Measurements from ENCODE around the gene MMS19. TPM values are rescaled to one million over a fixed set of nuclear protein-coding genes. Genes with fewer than 3 reads are reported as not detected.

The MMS19 gene, protein sequence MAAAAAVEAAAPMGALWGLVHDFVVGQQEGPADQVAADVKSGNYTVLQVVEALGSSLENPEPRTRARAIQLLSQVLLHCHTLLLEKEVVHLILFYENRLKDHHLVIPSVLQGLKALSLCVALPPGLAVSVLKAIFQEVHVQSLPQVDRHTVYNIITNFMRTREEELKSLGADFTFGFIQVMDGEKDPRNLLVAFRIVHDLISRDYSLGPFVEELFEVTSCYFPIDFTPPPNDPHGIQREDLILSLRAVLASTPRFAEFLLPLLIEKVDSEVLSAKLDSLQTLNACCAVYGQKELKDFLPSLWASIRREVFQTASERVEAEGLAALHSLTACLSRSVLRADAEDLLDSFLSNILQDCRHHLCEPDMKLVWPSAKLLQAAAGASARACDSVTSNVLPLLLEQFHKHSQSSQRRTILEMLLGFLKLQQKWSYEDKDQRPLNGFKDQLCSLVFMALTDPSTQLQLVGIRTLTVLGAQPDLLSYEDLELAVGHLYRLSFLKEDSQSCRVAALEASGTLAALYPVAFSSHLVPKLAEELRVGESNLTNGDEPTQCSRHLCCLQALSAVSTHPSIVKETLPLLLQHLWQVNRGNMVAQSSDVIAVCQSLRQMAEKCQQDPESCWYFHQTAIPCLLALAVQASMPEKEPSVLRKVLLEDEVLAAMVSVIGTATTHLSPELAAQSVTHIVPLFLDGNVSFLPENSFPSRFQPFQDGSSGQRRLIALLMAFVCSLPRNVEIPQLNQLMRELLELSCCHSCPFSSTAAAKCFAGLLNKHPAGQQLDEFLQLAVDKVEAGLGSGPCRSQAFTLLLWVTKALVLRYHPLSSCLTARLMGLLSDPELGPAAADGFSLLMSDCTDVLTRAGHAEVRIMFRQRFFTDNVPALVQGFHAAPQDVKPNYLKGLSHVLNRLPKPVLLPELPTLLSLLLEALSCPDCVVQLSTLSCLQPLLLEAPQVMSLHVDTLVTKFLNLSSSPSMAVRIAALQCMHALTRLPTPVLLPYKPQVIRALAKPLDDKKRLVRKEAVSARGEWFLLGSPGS
- polyA plus RNA-seq: 10 to 100 TPM; 30.1 to 47.9 (median 31.4) TPM

DNA sequence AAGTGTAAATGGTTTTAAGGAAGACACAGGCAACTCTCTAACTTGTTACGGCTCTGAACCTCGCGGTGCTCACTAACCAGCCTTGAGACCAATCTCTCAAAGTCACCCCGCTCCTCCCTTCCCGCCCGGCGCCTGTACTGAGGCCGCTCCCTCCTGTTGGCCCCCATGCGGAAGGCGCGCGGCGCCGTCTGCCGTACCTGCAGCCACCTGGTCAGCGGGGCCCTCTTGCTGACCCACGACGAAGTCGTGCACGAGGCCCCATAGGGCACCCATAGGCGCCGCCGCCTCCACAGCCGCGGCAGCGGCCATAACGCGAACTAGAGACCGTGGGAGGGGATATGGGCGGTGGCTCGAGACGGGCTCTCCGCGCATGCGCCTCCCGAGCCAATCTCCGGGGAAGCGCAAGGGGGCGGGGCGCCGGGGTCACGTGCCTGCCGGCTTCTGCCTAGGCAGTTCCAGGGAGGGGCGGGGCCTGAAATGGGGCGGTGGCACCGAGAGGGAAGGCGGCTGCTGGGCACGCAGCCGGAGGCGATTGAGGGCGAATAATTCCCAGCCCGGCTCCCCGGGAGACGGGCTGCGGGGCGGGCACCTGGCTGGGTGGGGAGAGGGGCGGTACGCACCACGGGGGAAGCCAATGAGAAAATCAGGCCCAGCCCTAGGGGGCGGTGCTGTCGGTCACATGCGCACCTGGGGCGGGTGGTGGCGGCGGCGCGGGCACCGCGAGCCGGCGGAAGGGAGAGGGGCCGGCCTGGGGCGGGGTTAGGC lies at the start of gene MMS19:
MMS19 (minus strand) TSS at position 347 of the 765 bp plus-strand sequence; CDS start at position 309, 38 bp downstream.
- H3K27ac ChIP-seq (ENCODE audit: low read depth, low read length): no peak within 1 kb of the TSS
- 0 to 1% (median 1%) methylated on average over 52 to 73 of the region's 73 CpGs for WGBS, 3 donors

DNA sequence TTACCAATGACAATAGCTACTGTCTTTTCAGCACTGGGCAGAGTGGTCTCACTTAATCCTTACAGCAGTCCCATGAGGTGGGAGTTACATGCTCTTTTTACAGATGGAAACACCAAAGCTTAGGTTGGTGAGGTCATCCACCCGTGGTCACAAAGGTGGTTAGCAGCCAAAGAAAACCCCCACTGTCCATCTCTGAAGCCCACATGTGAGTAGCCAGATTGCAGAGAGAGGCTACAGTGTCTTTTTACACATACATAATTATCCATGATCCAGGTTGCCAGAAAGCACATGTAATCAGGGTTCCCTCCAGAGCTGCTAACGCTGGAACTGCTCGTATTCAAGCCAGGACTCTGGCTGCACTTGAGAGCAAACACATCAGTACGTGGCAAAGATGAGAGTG lies 49.7 kb upstream of the MMS19 start:
- WGBS, 3 donors: 56 to 78% (median 63%) methylated on average over 4 of the region's 4 CpGs
- H3K27ac ChIP-seq (ENCODE audit: low read depth, low read length): no peak overlapping the region

DNA sequence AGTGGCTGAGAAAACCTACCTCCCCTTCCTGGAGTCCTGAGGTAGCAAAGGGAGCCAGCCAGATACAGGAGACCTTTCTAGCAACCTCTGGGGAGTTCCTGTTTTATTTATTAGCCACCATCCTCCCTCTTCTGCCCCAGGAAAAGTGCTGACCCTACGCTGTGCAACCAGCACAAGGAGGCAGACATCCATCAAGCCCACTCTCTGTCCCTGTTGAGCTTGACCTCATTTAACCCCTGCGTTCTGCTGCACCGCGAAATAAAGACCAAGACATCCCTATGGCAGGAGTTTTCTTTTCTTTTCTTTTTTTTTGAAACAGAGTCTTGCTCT lies 49.0 kb upstream of the MMS19 start:
- H3K27ac ChIP-seq (ENCODE audit: low read depth, low read length): no peak overlapping the region
- 65 to 87% (median 77%) methylated on average over 4 of the region's 4 CpGs for WGBS, 3 donors

DNA sequence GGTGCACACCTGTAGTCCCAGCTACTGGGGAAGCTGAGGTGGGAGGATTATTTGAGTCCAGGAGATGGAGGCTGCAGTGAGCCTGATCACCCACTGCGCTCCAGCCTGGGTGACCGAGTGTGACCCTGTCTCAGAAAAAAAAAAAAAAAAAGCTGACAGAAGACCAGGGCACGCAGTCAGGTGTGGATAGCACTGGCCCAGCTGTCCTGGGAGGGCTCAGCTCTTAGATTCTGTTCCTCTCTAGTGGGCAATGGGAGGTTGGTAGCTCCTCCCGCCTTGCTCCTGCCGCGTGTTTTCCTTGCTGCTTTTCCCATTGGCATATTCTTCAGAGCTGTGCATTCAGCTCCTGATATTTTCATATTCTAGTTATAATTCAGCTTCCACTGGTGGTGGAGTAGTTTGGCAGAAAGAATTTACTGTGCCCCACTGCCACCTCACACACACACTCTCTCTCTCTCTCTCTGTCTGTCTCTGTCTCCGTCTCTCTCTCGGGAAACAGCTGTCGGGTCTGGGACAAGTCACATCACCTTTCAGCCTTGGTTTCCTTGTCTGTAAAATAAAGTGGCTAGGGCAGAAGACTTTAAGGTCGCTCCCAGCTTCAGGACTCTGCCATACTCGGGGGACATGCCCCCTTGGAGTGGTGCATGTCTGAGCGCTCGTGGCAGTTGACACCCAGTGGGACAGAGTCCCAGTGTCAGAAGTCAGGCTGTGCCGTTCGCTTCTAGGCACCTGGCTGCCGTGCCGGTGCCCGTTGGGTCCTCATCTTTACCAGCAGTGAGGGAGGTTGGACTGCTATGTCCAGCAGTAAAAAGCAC lies 48.4 kb upstream of the MMS19 start:
- 80 to 85% (median 85%) methylated on average over 18 of the region's 18 CpGs for WGBS, 3 donors

DNA sequence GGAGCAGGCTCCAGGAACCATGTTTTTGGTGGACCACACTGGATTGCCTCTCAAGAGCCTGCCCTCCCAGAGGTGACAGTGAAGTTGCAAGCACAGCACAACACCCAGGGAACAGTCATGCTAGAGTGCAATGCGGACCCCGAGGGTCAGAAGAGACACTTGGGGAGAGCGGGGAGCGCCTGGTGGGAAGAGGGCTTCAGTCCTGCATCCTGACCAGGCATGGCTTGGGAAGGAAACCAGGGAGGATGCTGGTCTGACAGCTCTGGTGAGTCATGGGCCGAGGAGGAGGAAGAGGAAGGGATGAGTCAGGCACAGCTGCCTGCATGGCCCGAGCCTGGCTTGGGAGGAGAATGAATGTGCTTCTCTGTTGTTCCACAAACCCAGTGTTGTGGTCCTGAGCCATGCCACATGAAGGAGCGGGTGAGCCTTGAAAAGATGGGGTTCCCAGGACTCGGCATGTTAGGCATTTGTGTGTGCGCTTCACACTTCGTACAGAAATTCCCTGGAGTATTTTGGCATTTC lies 44.9 kb upstream of the MMS19 start:
- H3K27ac ChIP-seq (ENCODE audit: low read depth, low read length): no peak overlapping the region
- WGBS, 3 donors: 15 to 67% (median 25%) methylated on average over 10 of the region's 10 CpGs

More for the DNA sequence above, 48.4 kb upstream of the MMS19 start:
- no peak overlapping the region for H3K27ac ChIP-seq (ENCODE audit: low read depth, low read length)

DNA sequence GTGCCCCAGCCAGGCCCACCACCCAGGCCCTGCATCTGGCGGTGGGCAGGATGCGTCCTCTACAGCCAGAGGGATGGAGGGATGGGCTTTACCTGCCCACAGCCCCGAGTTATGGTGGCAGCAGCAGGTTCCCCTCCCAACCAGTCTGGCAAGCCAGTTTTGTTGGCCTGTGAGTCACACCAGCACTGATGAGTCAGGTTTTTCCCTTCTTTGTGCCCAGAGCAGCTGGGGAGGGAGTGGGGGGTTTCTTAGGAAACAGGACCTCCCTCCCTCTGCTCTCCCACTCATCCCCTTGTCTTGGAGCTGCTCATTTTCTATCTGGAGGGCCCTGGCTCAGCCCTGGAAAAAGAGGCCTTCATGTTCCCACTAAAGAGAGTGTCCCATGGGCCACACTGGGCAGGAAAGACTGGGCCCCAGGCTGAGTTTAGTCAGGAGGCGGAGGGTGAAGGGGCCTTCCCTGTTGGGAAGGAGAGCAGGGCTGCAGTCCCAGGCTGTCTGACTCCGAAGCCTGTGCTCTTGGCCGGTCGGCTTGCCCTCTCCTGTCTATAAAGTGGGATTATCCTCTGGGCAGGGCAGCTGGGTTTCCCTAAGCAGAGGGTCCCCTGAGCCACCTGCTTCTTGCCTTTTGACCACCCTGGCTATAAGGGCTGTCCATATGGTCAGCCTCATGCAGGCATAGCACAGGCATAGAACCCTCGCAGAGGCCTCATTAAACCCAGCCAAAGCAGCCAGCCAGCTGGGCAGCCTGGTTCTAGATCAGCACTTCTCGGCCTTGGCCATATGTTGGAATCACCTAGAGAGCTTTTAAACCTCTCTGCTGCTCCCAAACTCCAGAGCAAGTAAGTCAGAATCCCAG lies 44.2 kb upstream of the MMS19 start:
- WGBS, 3 donors: 48 to 83% (median 50%) methylated on average over 9 of the region's 9 CpGs
- H3K27ac ChIP-seq (ENCODE audit: low read depth, low read length): peak overlapping the region; percentile 73

DNA sequence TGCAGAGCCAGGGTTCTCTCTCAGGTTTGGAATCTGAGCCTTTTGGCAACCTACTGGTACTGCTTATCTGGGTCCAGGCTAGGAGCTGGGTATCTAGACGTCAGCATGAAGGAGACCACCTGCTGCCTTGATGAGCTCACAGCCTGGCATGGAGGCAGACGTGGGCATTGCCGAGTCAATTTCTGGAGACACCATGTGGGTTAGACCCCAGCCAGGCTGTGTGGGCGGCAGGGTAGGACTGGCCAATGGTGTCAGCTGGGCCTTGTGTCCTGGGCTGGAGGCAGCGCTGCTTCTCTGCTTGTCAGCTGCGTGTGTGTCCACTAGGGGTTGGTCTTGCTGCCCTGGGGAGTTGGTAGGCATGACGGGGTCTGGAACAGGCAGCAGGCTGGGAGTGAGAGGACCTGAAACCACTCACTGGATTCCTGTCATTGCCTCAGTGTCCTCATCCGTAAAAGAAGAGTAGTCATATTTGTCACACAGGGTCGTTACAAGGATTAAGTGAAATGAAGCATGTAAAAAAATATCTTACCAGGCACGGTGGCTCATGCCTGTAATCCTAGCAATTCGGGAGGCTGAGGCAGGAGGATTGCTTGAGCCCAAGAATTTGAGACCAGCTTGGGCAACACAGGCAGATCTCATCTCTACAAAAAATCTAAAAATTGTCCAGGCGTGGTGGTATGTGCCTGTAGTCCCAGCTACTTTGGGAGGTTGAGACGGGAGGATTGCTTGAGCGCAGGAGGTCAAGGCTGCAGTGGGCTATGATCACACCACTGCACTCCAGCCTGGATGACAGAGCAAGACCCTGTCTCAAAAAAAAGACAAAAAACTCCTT lies 42.7 kb upstream of the MMS19 start:
- H3K27ac ChIP-seq (ENCODE audit: low read depth, low read length): no peak overlapping the region
- 80 to 87% (median 84%) methylated on average over 14 of the region's 14 CpGs for WGBS, 3 donors

DNA sequence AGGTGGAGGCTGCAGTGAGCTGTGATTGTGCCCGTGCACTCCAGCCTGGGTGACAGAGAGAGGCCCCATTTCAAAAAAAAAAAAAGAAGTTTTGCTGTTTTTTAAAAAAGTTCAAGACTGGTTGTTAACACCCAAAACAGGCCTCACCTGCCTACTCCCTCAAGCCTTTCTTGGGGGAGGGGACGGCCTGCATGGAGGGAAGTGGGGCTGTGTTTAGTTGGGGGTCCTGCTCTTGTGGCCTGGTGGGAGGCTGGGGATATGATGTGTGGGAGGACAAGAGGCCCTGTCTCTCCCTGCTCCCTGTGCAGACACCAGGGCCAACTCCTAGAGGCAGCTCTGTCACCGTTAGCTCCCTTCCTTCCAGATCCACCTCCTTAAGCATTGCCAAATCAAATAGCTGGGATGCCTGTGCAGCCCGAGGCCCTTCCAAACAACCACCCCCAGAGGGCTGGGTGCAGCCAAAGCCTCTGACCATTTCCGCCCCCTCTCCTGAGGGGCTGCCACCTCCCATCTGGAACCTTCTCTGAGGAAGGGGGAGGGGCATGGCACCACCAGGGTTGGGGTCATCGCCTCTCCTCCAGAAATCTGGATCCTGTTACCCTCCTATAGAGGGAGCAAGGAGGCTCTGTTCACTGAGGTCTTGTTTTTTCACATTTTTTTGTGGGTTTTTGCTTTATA lies 41.4 kb upstream of the MMS19 start:
- WGBS, 3 donors: 49 to 72% (median 53%) methylated on average over 6 of the region's 6 CpGs
- H3K27ac ChIP-seq (ENCODE audit: low read depth, low read length): no peak overlapping the region

DNA sequence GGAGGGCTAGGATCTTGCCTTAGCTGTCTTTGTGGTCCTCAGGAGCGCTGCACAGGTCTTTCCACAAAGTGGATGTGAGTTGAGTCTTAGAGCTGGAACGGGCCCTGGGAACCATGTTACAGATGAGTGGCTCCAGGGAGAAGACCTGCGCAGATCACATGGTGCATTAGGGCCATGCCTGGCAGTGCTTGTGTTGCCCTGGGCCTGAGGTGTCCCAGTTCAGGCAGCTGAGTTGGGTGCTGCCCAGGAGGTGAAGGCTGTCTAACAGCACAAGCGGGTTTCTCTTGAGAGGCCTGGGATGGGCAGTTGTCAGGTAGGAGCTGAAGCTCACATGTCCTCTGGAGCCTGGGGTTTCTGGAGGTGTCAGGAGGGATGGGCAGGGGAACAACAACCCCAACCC lies 40.6 kb upstream of the MMS19 start:
- H3K27ac ChIP-seq (ENCODE audit: low read depth, low read length): no peak overlapping the region
- WGBS, 3 donors: 89 to 97% (median 97%) methylated on average over 4 of the region's 4 CpGs

DNA sequence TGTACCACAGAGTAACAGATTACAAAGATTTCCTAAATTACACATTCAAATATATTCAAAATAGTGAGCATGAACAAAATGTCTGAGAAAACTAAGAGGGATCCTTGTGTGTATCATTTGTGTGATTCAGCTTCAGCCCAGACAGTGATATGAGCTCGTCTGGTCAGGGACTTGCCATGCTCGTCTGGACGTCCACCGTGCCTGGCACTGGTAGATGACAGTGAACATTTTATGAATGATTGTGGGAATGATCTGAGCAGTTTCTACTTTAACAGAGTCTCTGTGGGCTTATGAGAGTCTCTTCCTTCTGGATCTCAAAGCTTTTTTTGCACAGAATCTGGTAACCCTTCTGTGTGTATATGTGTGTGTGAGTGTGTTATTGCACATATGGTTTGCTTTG lies 40.2 kb upstream of the MMS19 start:
- WGBS, 3 donors: 69 to 80% (median 71%) methylated on average over 4 of the region's 4 CpGs
- H3K27ac ChIP-seq (ENCODE audit: low read depth, low read length): no peak overlapping the region

DNA sequence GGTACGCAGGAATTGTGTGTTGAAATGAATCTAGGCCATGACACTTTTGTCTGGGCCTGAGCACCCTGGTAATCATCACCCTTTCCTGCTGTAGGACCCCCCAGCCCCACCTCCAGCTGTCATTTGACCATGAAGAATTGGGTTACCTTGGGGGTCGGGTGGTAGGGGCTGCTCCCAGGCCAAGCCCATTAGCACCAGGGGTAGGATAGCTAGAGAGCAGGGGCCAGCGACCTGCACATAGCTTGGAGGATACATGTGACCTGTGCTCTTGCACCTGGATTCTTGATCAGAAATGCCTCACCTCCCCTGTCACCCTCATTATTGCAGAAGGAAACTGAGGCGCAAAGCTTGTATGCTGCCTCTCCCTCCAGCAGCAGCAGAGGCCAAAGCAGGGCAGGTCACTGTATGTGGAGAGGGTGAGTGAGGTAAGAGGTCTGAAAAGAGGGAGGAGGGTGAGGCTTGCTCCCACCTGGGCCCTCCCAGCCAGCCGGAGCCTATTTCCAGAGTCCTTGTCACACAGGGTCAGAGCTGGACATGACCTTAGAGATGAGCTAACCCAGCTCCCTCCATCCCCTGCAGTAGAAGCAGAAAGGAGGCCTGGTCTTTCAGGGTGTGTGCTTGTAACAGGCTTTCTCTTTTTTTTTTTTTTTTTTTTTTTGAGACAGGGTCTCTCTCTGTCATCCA lies 39.1 kb upstream of the MMS19 start:
- WGBS, 3 donors: 90 to 94% (median 91%) methylated on average over 5 of the region's 5 CpGs
- no peak overlapping the region for H3K27ac ChIP-seq (ENCODE audit: low read depth, low read length)

DNA sequence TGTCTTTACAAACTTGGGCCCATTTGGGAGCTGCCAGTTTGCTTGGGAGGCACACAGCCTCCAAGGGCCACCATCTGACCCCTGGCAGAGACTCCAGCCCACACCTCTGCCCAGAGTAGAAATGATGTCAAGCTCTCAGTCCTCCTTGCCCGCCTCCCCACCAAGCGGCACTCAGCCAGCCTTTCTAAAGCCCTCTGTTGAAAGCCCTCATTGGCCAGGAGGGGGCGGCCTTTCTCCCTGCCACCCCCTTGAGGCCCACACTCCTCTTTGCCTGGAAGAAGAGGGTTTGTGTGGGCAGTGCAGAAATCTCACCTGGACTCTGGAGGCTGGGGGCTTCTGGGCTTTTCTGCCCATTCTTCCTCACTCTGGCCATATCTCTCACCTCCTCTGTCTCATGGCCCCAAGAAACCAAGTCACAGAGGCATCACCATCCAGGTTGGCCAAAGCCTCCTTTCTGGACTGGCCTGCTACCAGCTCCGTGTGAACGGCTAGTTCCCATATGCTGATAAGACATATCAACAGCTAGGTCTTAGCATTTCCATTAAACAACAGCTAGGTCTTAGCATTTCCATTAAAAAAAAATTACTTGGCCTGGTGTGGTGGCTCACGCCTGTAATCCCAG lies 36.6 kb upstream of the MMS19 start:
- 73 to 88% (median 84%) methylated on average over 6 of the region's 6 CpGs for WGBS, 3 donors
- H3K27ac ChIP-seq (ENCODE audit: low read depth, low read length): no peak overlapping the region

DNA sequence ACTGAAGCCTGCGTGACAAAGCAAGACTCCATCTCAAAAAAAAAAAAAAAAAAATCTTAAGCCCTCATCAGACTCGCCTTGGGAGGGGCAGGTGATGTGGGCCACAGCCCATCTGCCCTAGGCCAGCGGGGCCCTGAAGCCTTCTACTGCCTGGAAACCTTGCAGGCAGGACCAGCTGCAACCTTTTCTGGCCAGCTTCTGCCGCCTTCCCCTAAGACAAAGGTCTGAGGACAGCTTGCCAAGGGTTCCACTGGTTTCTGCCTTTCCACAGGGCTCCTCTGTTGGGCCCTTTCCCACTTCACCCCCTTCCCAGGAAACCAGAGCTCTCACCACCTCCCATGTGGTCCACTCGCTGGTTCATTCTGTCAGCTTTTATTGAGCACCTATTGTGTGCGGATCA lies 35.7 kb upstream of the MMS19 start:
- no peak overlapping the region for H3K27ac ChIP-seq (ENCODE audit: low read depth, low read length)
- 80 to 88% (median 87%) methylated on average over 6 of the region's 6 CpGs for WGBS, 3 donors

DNA sequence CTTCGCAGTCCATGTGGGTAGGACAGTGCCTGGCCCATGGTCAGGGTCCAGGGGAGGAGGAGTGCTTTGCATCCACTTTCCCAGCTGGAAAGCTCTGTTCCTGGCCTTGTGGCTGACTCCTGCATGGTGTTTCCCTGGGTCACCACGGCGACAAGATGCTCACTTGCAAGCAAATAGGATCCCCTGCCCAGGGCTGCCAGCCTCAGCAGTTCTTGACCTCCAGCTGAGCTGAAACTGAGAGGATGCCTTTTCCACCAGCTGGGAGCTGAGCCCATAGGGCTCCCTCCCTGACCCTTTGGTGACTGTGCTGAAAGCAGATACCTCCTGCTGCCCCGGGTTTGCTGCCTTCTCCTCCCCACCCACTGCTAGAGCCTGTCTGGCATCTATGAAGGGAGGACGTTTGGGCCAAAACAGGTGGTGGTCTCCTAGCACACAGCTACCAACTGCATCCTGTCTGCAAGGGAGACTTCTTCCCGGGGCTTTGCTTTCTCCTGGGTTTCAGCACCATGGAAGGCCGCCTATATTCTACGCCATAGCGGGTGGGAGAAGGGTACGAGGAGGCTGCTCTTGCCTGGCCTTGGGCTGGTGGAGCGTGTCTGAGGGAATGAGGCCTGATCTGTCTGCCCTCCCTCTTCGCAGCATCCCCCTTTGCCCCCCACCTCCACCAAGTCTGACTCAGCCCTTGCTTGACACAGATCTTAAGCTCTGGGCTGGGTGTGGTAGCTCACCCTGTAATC lies 34.9 kb upstream of the MMS19 start:
- H3K27ac ChIP-seq (ENCODE audit: low read depth, low read length): no peak overlapping the region
- 80 to 83% (median 82%) methylated on average over 11 to 12 of the region's 12 CpGs for WGBS, 3 donors

Data from adipose tissue (tissue), 3 donors.